H1 (cell line): ENCODE measurements around the gene PURA. TPM values are rescaled to one million over a fixed set of nuclear protein-coding genes. Genes with fewer than 3 reads are reported as not detected.
A peak's percentile ranks its signal among the peaks of the same experiment; 100 is the strongest.

Experiments
- CTCF ChIA-PET: fragments of 300-600 bp; sonication (Branson Sonifier 250); formaldehyde crosslinking; loops from one replicate; lab custom pipeline; 2021; ENCODE audit not compliant: partially characterized antibody; lab: Charles Lee
- POLR2A ChIA-PET: fragments of 300-600 bp; sonication (Branson Sonifier 250); formaldehyde crosslinking; loops from one replicate; lab custom pipeline; 2021; ENCODE audit warnings: inconsistent platforms; ENCODE audit not compliant: partially characterized antibody; lab: Charles Lee
- DNase-seq, 2 experiments: peaks; one replicate each; pipeline versions ENCODE4 v3.0.0 to v3.0.0-alpha.2; 2010 to 2022; ENCODE audit warnings: low spot score in 2 of 2, low read depth in 1 of 2, mixed read lengths in 1 of 2
- FAIRE-seq: peaks from 2 replicates; lab custom pipeline; 2011; peaks lifted over from hg19 to GRCh38; lab: Jason Lieb, UNC
- H2AFZ ChIP-seq: 2 replicates; pipeline ENCODE4 v1.8.1; 2012; ENCODE audit warnings: low read length, inconsistent platforms
- H2AK5ac ChIP-seq: 2 replicates; pipeline ENCODE4 v1.6.1; 2013; ENCODE audit warnings: low read depth, low read length
- H2BK120ac ChIP-seq: replicated peaks from 2 replicates; pipeline ENCODE3; 2013; ENCODE audit warnings: low read depth, low read length, inconsistent platforms
- H2BK12ac ChIP-seq: 2 replicates; pipeline ENCODE4 v1.6.1; 2013; ENCODE audit warnings: low read depth, low read length
- H2BK15ac ChIP-seq: 2 replicates; pipeline ENCODE4 v1.6.1; 2013; ENCODE audit warnings: low read length
- H2BK20ac ChIP-seq: 2 replicates; pipeline ENCODE4 v1.6.1; 2013; ENCODE audit warnings: low read length
- H2BK5ac ChIP-seq: 2 replicates; pipeline ENCODE4 v1.6.1; 2013; ENCODE audit warnings: low read depth, low read length
- H3K14ac ChIP-seq: 2 replicates; pipeline ENCODE4 v1.6.1; 2013; ENCODE audit warnings: inconsistent platforms; ENCODE audit not compliant: insufficient read length
- H3K18ac ChIP-seq: 2 replicates; pipeline ENCODE4 v1.6.1; 2013; ENCODE audit warnings: low read length; ENCODE audit errors: extremely low read depth
- H3K23ac ChIP-seq: 2 replicates; pipeline ENCODE4 v1.6.1; 2013; ENCODE audit warnings: inconsistent platforms; ENCODE audit not compliant: insufficient read length
- H3K23me2 ChIP-seq: 2 replicates; pipeline ENCODE4 v1.6.1; 2013; ENCODE audit warnings: low read depth, low read length
- H3K27ac ChIP-seq: 2 replicates; pipeline ENCODE4 v1.6.1; 2011; ENCODE audit warnings: low read depth, low read length, inconsistent platforms
- H3K27me3 ChIP-seq, 4 experiments: replicated peaks in 1 of 4; 1 replicate in 1 of 4; 2 replicates in 3 of 4; pipeline versions ENCODE4 v1.6.1 to v1.8.1; 2011 to 2013; ENCODE audit warnings: low read length in 3 of 4, mild to moderate bottlenecking in 3 of 4, inconsistent platforms in 2 of 4, mixed read lengths in 2 of 4, moderate library complexity in 1 of 4; ENCODE audit not compliant: control insufficient read depth in 3 of 4, insufficient read depth in 3 of 4; ENCODE audit errors: extremely low read depth in 1 of 4
- H3K36me3 ChIP-seq, 4 experiments: 2 replicates each; pipeline versions ENCODE4 v1.6.1 to v1.8.1; 2011 to 2013; ENCODE audit warnings: mild to moderate bottlenecking in 4 of 4, low read length in 3 of 4, moderate library complexity in 2 of 4, control low read depth in 1 of 4, inconsistent platforms in 1 of 4; ENCODE audit not compliant: insufficient read depth in 4 of 4, control insufficient read depth in 2 of 4
- H3K4ac ChIP-seq: replicated peaks from 2 replicates; pipeline ENCODE3; 2013; ENCODE audit warnings: low read length, low read depth, mixed read lengths, inconsistent platforms; ENCODE audit not compliant: insufficient read length
- H3K4me1 ChIP-seq, 4 experiments: replicated peaks in 1 of 4; 1 replicate in 1 of 4; 2 replicates in 3 of 4; pipeline versions ENCODE4 v1.6.1 to v1.8.1; 2011 to 2013; ENCODE audit warnings: low read length in 3 of 4, inconsistent platforms in 2 of 4, mixed read lengths in 1 of 4; ENCODE audit not compliant: insufficient read depth in 4 of 4, control insufficient read depth in 3 of 4
- H3K4me2 ChIP-seq, 2 experiments: 2 replicates each; pipeline versions ENCODE4 v1.6.1 to v1.8.1; 2011 to 2013; ENCODE audit warnings: low read depth in 2 of 2, low read length in 2 of 2, control low read depth in 1 of 2, inconsistent platforms in 1 of 2, mild to moderate bottlenecking in 1 of 2; ENCODE audit not compliant: insufficient read depth in 1 of 2
- H3K4me3 ChIP-seq, 4 experiments: fragments of 200-600, 300-600 bp in 1 of 4; sonication (generic), shearing (Covaris generic), sonication (Bioruptor Twin) in 1 of 4; 2 replicates each; pipeline versions ENCODE4 v1.5.1 to v1.8.1; 2011 to 2016; ENCODE audit warnings: low read length in 4 of 4, low read depth in 3 of 4, control low read depth in 2 of 4, inconsistent platforms in 2 of 4, mild to moderate bottlenecking in 2 of 4, mixed read lengths in 1 of 4, moderate library complexity in 1 of 4; ENCODE audit not compliant: insufficient read depth in 2 of 4; ENCODE audit errors: extremely low read depth in 1 of 4
- H3K56ac ChIP-seq: replicated peaks from 2 replicates; pipeline ENCODE3; 2013; ENCODE audit warnings: low read depth, mild to moderate bottlenecking, mixed read lengths, low read length, inconsistent platforms; ENCODE audit not compliant: insufficient read length
- H3K79me1 ChIP-seq: 2 replicates; pipeline ENCODE4 v1.6.1; 2013; ENCODE audit warnings: low read depth, low read length, control low read depth
- H3K79me2 ChIP-seq, 2 experiments: 2 replicates each; pipeline versions ENCODE4 v1.6.1 to v1.8.1; 2012 to 2013; ENCODE audit warnings: low read length in 2 of 2, mild to moderate bottlenecking in 2 of 2, inconsistent platforms in 1 of 2; ENCODE audit not compliant: insufficient read depth in 2 of 2, control insufficient read depth in 1 of 2
- H3K9ac ChIP-seq, 4 experiments: replicated peaks in 1 of 4; 1 replicate in 1 of 4; 2 replicates in 3 of 4; pipeline versions ENCODE4 v1.6.1 to v1.8.1; 2011 to 2013; ENCODE audit warnings: low read depth in 3 of 4, low read length in 3 of 4, control low read depth in 2 of 4, mild to moderate bottlenecking in 2 of 4, moderate library complexity in 2 of 4, inconsistent platforms in 1 of 4; ENCODE audit errors: extremely low read depth in 1 of 4
- H3K9me3 ChIP-seq, 2 experiments: 2 replicates each; pipeline versions ENCODE4 v1.6.1 to v1.8.1; 2012 to 2013; ENCODE audit warnings: mild to moderate bottlenecking in 2 of 2, moderate library complexity in 2 of 2, control low read depth in 1 of 2, inconsistent platforms in 1 of 2, low read depth in 1 of 2, low read length in 1 of 2, mixed read lengths in 1 of 2; ENCODE audit not compliant: insufficient read depth in 2 of 2
- H4K20me1 ChIP-seq, 2 experiments: replicated peaks in 1 of 2; 2 replicates each; pipeline versions ENCODE3 to v1.8.1; 2011 to 2013; ENCODE audit warnings: inconsistent platforms in 2 of 2, low read length in 2 of 2, mild to moderate bottlenecking in 1 of 2; ENCODE audit not compliant: insufficient read depth in 2 of 2, control insufficient read depth in 1 of 2
- H4K5ac ChIP-seq: 2 replicates; pipeline ENCODE4 v1.6.1; 2013; ENCODE audit warnings: low read length, low read depth, mixed read lengths, inconsistent platforms; ENCODE audit not compliant: insufficient read length
- H4K8ac ChIP-seq: 2 replicates; pipeline ENCODE4 v1.8.0; 2013; ENCODE audit warnings: mild to moderate bottlenecking, moderate library complexity, low read length, inconsistent platforms; ENCODE audit not compliant: insufficient read depth; ENCODE audit errors: extremely low read depth
- H4K91ac ChIP-seq: replicated peaks from 2 replicates; pipeline ENCODE3; 2013; ENCODE audit warnings: low read length, mixed read lengths, inconsistent platforms; ENCODE audit not compliant: insufficient read length
- ASH2L ChIP-seq: fragments of 200-600, 300-600 bp; sonication (generic); IDR thresholded peaks from one replicate; pipeline ENCODE4 v1.7.1; 2017; ENCODE audit warnings: low read length
- CTCF ChIP-seq, 3 experiments: IDR thresholded peaks; 1 replicate in 2 of 3; 2 replicates in 1 of 3; pipeline versions ENCODE4 v1.5.1 to v1.6.1; 2011; ENCODE audit warnings: low read length in 3 of 3, mild to moderate bottlenecking in 3 of 3, inconsistent platforms in 2 of 3, low read depth in 1 of 3, moderate library complexity in 1 of 3; ENCODE audit not compliant: insufficient read depth in 1 of 3; ENCODE audit errors: control extremely low read depth in 1 of 3
- FOSL1 ChIP-seq: IDR thresholded peaks from 2 replicates; pipeline ENCODE4 v1.6.1; 2011; ENCODE audit warnings: mild to moderate bottlenecking, low read depth, low read length, moderate library complexity; ENCODE audit not compliant: insufficient read depth
- KDM4A ChIP-seq: IDR thresholded peaks from one replicate; pipeline ENCODE4 v1.7.1; 2012; ENCODE audit warnings: low read depth, mild to moderate bottlenecking, moderate library complexity, low read length, inconsistent platforms; ENCODE audit not compliant: severe bottlenecking
- RAD21 ChIP-seq, 2 experiments: IDR thresholded peaks in 1 of 2; conservative IDR thresholded peaks in 1 of 2; 2 replicates each; pipeline ENCODE4 v1.6.1; 2011; ENCODE audit warnings: low read depth in 2 of 2, low read length in 2 of 2, improper control_type of control experiment in 1 of 2, inconsistent platforms in 1 of 2, mild to moderate bottlenecking in 1 of 2, moderate library complexity in 1 of 2
- SIX5 ChIP-seq: IDR thresholded peaks from 2 replicates; pipeline ENCODE4 v1.6.1; 2011; ENCODE audit warnings: mild to moderate bottlenecking, low read depth, low read length
- SP1 ChIP-seq: IDR thresholded peaks from 2 replicates; pipeline ENCODE4 v1.6.1; 2011; ENCODE audit warnings: low read depth, low read length
- TAF1 ChIP-seq: IDR thresholded peaks from 2 replicates; pipeline ENCODE4 v1.6.1; 2011; ENCODE audit warnings: mild to moderate bottlenecking, low read depth, low read length
- USF2 ChIP-seq: IDR thresholded peaks from 2 replicates; pipeline ENCODE4 v1.6.1; 2011; ENCODE audit warnings: low read length, improper control_type of control experiment
- WGBS, 2 experiments: shearing (Covaris generic) in 1 of 2; methylation state at CpG; one replicate each; pipeline versions ENCODE4 v1.1.6 to v1.1.7; 2013 to 2015; ENCODE audit warnings: low lambda C conversion rate in 2 of 2, mixed read lengths in 2 of 2, inconsistent platforms in 1 of 2, low coverage in 1 of 2, missing lambda C conversion rate in 1 of 2; ENCODE audit not compliant: insufficient replicate concordance in 2 of 2, insufficient coverage in 1 of 2, insufficient read length in 1 of 2; ENCODE audit errors: extremely low coverage in 1 of 2, missing lambda C conversion rate in 1 of 2; 5-methylcytosine and 5-hydroxymethylcytosine counted together
- polyA plus RNA-seq, 7 experiments: library from polyadenylated mRNA; depleted of rRNA in 3 of 7; stranded (reverse) in 5 of 7; unstranded in 2 of 7; fragments of >200 nt in 5 of 7; fragments of 200-250 nt in 2 of 7; gene quantifications; 1 replicate in 5 of 7; 2 replicates in 1 of 7; 4 replicates in 1 of 7; pipeline versions ENCODE4 v1.2.1 to v1.2.3, GENCODE V29; 2011 to 2013; ENCODE audit warnings: missing spikeins in 2 of 7, mixed read lengths in 2 of 7
- total RNA-seq: library from RNA; stranded (reverse); fragmentation: NEBNext Ultra II Directional; extraction: Animal tissue kit (Norgen Biotek cat#: 25700); gene quantifications from 2 replicates; pipeline ENCODE4 v1.2.1, GENCODE V29; 2021

PURA gene
- total and polyA plus RNA-seq, 2 of the 8 experiments (the other 6 are each of a cell fraction or from before 2014, with no cell fraction given), result 0.98 to 2.1 TPM

GRCh38 chr5:140148508-140148907 lies 34.6 kb downstream of the PURA start:
- ChIA-PET POLR2A (interaction anchor here (0.9 to 1.4 kb wide), 2 partner anchors 9 to 198 kb away, joined by 3 to 4 read pairs; partner anchors contain the start of gene HBEGF), CTCF (interaction anchor here (1.0 to 9.9 kb wide), 9 partner anchors 7 to 180 kb away, joined by 3 to 118 read pairs (median 5); no protein-coding TSS in a partner anchor)
- Histone ChIP-seq H4K91ac (no peak overlapping the region), H2BK120ac (no peak overlapping the region), H3K36me3 (no peaks in the 10 kb centered on the region), H3K9ac (no peak overlapping the region), H2BK5ac (no peak overlapping the region), H2BK15ac (no peak overlapping the region), H3K14ac (no peak overlapping the region), H4K20me1 (peaks cover 0 to 4% of the 10 kb centered on the region in 2 experiments), H3K23ac (no peak overlapping the region), H3K4me3 (no peak overlapping the region), H2AFZ (no peak overlapping the region), H3K56ac (no peak overlapping the region), H3K27ac (no peak overlapping the region), H4K5ac (no peak overlapping the region), H2BK12ac (no peak overlapping the region), H2AK5ac (no peak overlapping the region), H3K4me2 (peak overlapping the region; percentile 23 to 24; a peak in 2 of 4 replicates), H3K4ac (no peak overlapping the region), H3K23me2 (peaks cover 5% of the 10 kb centered on the region; the same call in 1 of the 2 replicates), H3K18ac (no peak overlapping the region), H2BK20ac (no peak overlapping the region), H3K9me3 (no peaks in the 10 kb centered on the region), H4K8ac (no peak overlapping the region), H3K4me1 (peaks cover 5 to 22% (median 12%) of the 10 kb centered on the region in 4 experiments), H3K79me1 (no peaks in the 10 kb centered on the region), H3K79me2 (no peaks in the 10 kb centered on the region), H3K27me3 (peaks cover 25 to 55% (median 44%) of the 10 kb centered on the region in 4 experiments)
- DNase-seq, result peak in 1 of 2 experiments; percentile 68
- peak; percentile 73 for FAIRE-seq
- TF ChIP-seq FOSL1 (no peak), CTCF (IDR thresholded peaks at IDR 0.05; ENCODE audit: control extremely low read depth in 1 of 3, insufficient read depth in 1 of 3, low read depth in 1 of 3, low read length in 3 of 3) (peak in 2 of 3 experiments; percentile 32 to 50; a peak in 3 of 4 replicates), TAF1 (no peak), USF2 (no peak), RAD21 (IDR thresholded peaks at IDR 0.05 in 1 of 2, conservative IDR thresholded peaks at IDR 0.05 in 1 of 2; ENCODE audit: low read depth in 2 of 2, low read length in 2 of 2) (0 out of 4 replicates have a peak, but pooled peaks of 1 of the 2 experiments have one; percentile 17), ASH2L (no peak), KDM4A (no peak), SIX5 (no peak), SP1 (no peak)
- WGBS, 2 experiments, result 10% methylated on average over 6 of the region's 6 CpGs; no CpG with 5 or more reads in 1 of the 2 experiments
